GM12891 (cell line): ENCODE measurements around the gene EFCAB10.

Source experiments
- PAX5 ChIP-seq: IDR thresholded peaks from 2 replicates; pipeline ENCODE4 v1.6.1; 2011; ENCODE audit warnings: low read length, moderate library complexity, mild to moderate bottlenecking; ENCODE audit not compliant: insufficient read depth, severe bottlenecking
- POLR2A ChIP-seq: IDR thresholded peaks from 2 replicates; pipeline ENCODE4 v1.6.1; 2011; ENCODE audit warnings: low read depth, low read length, control low read depth
- POLR2AphosphoS5 ChIP-seq: IDR thresholded peaks from 2 replicates; pipeline ENCODE4 v1.6.1; 2011; ENCODE audit warnings: low read depth, low read length, control low read depth
- POU2F2 ChIP-seq: IDR thresholded peaks from 2 replicates; pipeline ENCODE4 v1.6.1; 2011; ENCODE audit warnings: low read depth, mild to moderate bottlenecking, control low read depth, low read length, moderate library complexity
- SPI1 ChIP-seq: IDR thresholded peaks from 2 replicates; pipeline ENCODE4 v1.6.1; 2011; ENCODE audit warnings: low read depth, low read length, control low read depth
- TAF1 ChIP-seq: IDR thresholded peaks from 2 replicates; pipeline ENCODE4 v1.6.1; 2011; ENCODE audit warnings: low read depth, low read length, control low read depth

DNA sequence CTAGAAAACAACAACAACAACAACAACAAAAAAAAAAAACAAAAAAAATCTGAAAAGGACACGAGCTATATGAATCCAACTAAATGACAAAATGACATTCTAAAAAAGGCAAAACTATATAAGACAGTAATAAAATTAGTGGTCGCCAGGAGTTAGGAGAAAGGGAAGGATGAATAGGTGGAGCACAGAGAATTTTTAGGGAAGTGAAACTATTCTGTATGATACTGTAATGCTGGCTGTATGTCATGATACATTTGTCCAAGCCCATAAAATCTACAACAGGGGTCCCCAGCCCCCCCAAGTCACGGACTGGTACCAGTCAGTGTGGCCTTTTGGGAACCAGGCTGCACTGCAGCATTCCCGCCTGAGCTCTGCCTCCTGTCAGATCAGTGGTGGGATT, 56.5 kb downstream of the EFCAB10 start:
- TF ChIP-seq POLR2A (no peak), POLR2AphosphoS5 (no peak), TAF1 (no peak), POU2F2 (no peak), SPI1 (peak; percentile 90), PAX5 (no peak)
